ENCODE measurements around the gene ISG15.

DNA sequence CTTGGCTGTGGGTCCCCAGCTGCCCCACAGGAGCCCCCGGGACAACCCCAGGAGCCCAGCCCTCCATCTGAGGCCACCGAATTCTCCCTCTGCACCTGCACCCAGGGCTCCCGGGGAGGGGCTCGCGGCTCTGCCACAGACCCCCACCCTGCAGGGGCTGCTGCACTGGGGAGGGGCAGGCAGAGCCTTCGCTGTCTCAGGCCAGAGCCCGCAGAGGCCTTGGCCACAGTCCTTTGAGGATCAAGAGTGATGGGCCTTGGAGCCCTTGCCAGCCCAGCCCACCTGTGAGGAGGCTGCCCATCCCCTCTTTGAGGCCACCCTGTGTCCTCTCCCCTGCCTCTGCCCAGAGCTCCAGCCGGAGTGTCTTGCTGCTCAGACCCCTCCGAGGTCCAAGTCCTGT lies 37.9 kb upstream of the ISG15 start:
- TF ChIP-seq RCOR1 (IDR thresholded peaks at IDR 0.05; ENCODE audit: low read length), result no peak
- TF ChIP-seq, protein P1, sequence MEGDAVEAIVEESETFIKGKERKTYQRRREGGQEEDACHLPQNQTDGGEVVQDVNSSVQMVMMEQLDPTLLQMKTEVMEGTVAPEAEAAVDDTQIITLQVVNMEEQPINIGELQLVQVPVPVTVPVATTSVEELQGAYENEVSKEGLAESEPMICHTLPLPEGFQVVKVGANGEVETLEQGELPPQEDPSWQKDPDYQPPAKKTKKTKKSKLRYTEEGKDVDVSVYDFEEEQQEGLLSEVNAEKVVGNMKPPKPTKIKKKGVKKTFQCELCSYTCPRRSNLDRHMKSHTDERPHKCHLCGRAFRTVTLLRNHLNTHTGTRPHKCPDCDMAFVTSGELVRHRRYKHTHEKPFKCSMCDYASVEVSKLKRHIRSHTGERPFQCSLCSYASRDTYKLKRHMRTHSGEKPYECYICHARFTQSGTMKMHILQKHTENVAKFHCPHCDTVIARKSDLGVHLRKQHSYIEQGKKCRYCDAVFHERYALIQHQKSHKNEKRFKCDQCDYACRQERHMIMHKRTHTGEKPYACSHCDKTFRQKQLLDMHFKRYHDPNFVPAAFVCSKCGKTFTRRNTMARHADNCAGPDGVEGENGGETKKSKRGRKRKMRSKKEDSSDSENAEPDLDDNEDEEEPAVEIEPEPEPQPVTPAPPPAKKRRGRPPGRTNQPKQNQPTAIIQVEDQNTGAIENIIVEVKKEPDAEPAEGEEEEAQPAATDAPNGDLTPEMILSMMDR (IDR thresholded peaks at IDR 0.05), result no peak
- no peak for TF ChIP-seq EP300 (IDR thresholded peaks at IDR 0.05; ENCODE audit: borderline replicate concordance in 1 of 2, low read depth in 1 of 2, low read length in 1 of 2)
- TF ChIP-seq POLR2AphosphoS5 (IDR thresholded peaks at IDR 0.05; ENCODE audit: low read depth, low read length), result no peak
- no peak for TF ChIP-seq YY1 (IDR thresholded peaks at IDR 0.05; ENCODE audit: low read depth)
